ENCODE measurements around the gene TMEM161A.

DNA sequence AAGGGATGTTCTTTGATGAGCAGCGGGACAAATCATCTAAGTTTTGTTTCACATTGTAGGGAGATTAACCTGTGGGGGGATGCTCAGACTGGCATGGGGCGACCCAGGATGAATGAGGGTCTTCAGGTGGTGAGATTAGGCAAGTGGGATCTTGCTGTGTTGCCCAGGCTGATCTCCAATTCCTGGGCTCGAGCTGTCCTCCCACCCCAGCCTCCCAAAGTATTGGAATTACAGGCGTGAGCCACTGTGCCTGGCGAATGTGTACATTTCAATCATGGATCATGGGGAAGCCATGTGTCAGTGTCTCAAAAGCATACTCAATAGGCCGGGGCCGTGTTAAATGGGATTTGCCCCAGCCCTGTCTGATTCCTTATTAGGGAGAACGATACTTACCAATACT, 66.4 kb downstream of the TMEM161A start:
- TF ChIP-seq, protein P1, sequence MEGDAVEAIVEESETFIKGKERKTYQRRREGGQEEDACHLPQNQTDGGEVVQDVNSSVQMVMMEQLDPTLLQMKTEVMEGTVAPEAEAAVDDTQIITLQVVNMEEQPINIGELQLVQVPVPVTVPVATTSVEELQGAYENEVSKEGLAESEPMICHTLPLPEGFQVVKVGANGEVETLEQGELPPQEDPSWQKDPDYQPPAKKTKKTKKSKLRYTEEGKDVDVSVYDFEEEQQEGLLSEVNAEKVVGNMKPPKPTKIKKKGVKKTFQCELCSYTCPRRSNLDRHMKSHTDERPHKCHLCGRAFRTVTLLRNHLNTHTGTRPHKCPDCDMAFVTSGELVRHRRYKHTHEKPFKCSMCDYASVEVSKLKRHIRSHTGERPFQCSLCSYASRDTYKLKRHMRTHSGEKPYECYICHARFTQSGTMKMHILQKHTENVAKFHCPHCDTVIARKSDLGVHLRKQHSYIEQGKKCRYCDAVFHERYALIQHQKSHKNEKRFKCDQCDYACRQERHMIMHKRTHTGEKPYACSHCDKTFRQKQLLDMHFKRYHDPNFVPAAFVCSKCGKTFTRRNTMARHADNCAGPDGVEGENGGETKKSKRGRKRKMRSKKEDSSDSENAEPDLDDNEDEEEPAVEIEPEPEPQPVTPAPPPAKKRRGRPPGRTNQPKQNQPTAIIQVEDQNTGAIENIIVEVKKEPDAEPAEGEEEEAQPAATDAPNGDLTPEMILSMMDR (conservative IDR thresholded peaks at IDR 0.05; ENCODE audit: low read depth in 2 of 2): no peak
- no peak for TF ChIP-seq POLR2AphosphoS5 (IDR thresholded peaks at IDR 0.05; ENCODE audit: low read depth)

All from GM23338 (cell line).